Measurements from ENCODE around the gene ZDHHC5.

ZDHHC5 gene, protein sequence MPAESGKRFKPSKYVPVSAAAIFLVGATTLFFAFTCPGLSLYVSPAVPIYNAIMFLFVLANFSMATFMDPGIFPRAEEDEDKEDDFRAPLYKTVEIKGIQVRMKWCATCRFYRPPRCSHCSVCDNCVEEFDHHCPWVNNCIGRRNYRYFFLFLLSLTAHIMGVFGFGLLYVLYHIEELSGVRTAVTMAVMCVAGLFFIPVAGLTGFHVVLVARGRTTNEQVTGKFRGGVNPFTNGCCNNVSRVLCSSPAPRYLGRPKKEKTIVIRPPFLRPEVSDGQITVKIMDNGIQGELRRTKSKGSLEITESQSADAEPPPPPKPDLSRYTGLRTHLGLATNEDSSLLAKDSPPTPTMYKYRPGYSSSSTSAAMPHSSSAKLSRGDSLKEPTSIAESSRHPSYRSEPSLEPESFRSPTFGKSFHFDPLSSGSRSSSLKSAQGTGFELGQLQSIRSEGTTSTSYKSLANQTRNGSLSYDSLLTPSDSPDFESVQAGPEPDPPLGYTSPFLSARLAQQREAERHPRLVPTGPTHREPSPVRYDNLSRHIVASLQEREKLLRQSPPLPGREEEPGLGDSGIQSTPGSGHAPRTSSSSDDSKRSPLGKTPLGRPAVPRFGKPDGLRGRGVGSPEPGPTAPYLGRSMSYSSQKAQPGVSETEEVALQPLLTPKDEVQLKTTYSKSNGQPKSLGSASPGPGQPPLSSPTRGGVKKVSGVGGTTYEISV

GRCh38 chr11:57667736-57668433 lies at the start of gene ZDHHC5:
Gene ZDHHC5 (plus strand): TSS chr11:57668114. CDS start chr11:57673091, 4,977 bp downstream.
- peak; percentile 97 for DNase-seq

GRCh38 chr11:57618438-57618837 lies 49.5 kb upstream of the ZDHHC5 start:
- DNase-seq: no peak

- DNase-seq: no peak
These were observed 48.6 kb upstream of the ZDHHC5 start for GRCh38 chr11:57619331-57619730.

GRCh38 chr11:57620467-57620866 lies 47.4 kb upstream of the ZDHHC5 start:
- no peak for DNase-seq

DNA sequence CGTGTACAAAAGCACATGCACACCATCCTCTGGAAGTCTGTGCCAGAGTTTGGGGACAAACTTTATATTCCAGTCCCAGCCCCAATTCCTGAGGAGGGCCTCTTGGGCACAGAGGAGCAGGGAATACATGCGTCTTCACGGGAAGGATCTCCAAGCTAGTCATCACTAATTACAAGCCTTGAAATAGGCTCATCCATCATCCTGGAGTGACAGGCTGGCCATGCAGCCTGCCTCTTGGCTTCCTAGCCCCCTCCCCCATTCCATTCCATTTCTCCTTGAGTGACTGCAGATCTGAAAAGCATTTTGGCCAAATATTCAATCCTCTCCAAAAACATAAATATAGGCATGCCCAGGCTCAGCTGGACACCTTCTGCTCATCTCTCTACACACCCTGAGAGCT lies 45.7 kb upstream of the ZDHHC5 start:
- DNase-seq: no peak

DNA sequence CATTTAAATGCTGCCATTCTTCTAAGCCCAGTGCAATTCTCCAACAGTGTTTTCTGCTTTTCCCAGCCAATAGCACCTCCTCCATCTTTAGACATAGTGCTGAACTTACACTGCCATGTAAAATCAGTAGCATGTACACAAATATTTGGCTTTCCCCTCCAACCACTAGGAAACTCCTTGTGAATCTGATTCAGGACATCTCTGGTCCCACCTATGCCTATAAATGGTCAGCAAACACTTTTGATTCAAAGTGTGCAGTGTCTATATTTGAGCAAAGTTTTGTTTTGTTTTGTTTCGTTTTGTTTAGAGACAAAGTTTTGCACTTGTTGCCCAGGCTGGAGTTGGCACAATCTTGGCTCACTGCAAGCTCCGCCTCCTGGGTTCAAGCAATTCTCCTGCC lies 43.0 kb upstream of the ZDHHC5 start:
- no peak for DNase-seq

DNA sequence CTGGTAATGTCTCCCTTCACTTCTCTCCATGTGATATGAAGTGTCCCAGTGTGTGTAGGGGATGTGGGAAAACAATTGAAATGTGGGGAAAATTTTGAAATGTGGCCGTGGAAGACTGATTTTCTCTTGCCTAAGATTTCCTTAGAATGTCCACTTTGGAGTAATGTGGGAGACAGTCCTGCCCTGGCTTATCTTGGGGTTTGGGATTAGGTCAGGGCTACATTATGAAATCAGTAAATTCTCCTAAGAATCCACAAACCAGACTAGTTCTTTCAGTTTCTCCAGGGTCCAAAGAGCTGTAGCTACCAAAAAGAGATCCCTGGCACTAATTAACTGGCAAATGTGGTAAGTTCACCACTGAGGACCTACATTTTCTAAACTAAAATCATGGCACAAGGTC lies 41.0 kb upstream of the ZDHHC5 start:
- DNase-seq: no peak

DNA sequence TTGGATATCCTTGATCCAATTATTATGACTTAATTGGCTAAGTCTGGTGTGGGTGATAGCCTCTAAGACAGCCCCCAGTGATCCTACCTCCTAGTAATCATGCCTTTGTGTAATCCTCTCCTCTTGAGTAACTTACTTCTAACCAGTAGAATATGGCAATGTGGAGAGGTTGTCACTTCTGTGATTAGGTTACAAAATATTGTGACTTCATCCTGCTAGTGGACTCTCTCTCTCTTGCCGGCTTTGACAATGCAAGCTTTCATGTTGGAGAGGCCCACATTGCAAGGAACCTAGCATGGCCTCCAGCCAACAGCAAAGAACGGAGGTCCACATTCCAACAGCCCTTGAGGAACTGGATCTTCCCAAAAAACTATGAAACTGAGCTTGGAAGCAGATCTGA lies 37.7 kb upstream of the ZDHHC5 start:
- no peak for DNase-seq

- DNase-seq: no peak
These were observed 35.8 kb upstream of the ZDHHC5 start for GRCh38 chr11:57632116-57632515.

- DNase-seq: no peak
These were observed 34.4 kb upstream of the ZDHHC5 start for GRCh38 chr11:57633394-57634070.

- no peak for DNase-seq
These were observed 33.6 kb upstream of the ZDHHC5 start for GRCh38 chr11:57634311-57634710.

DNA sequence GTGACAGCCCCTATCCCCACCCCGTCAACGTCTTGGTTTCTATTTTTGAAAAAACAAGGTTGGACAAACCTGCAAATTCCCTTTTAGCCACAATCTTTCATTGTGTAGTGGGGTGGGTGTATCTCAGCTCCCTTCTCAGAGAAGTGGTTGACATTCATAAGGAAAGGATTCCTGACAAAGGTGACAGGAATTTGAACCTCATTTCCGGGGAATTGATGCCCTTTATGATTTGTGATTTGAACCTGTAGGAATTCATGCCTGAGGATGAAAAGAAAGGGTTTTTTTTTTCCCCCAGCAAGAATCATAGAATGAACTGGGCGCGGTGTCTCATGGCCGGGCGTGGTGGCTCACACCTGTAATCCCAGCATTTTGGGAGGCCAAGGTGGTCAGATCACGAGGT lies 32.7 kb upstream of the ZDHHC5 start:
- DNase-seq: no peak

DNA sequence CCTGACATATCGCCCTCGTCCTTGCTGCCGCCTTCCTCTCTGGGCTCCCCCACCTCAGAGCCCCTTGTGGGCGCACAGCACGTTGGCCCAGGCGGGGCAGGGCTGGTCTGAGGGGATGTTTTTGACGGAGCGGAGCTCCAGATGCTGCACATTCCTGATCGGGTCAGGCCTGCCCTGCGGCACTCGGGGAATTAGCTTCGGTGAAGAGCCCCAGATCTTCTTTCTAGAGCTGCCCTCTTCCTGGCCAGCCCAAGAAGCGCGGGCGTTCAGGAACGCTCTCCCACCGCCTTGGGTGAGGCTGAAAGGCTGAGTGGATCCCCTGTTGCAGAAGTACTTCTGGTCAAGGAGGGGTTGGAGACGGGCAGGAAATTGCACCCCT lies 30.3 kb upstream of the ZDHHC5 start:
- no peak for DNase-seq

DNA sequence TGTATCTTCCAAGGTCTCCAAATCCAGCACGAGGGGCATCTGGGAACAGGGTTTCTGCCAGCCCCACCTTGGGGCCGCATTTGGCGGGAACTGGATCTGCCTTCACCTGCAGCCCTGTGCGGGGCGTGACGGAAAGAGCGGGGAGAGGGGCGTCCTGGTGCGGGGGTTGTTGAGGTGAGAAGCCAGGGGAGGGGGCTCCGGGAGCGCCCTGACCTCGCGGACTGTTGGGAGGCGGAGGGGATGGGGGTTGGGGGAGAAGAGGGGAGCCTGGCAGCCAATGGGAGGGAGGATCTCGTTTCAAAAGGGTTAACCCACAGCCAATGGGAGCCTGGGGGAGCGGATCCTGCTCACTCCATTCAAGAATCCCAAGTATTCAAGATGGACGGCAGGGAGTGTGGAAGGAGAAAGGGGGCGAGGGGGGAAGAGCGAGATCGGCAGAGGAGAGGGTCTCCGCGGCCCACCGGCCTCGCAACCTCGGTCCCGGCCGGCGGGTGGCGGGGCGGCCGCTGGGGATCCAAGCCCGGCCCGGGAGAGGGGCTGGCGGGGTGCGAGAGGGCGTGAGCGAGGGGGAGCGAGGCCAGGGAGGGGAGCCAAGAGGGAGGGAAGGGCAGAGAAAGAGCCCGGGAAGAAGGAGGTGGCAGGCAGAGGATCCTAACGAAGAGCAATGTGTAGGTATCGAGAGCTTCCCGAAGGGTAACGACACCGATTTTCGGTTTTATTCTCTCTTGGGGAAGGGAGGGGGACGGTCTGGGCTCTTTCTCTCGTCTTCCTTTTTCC lies 29.7 kb upstream of the ZDHHC5 start:
- no peak for DNase-seq

DNA sequence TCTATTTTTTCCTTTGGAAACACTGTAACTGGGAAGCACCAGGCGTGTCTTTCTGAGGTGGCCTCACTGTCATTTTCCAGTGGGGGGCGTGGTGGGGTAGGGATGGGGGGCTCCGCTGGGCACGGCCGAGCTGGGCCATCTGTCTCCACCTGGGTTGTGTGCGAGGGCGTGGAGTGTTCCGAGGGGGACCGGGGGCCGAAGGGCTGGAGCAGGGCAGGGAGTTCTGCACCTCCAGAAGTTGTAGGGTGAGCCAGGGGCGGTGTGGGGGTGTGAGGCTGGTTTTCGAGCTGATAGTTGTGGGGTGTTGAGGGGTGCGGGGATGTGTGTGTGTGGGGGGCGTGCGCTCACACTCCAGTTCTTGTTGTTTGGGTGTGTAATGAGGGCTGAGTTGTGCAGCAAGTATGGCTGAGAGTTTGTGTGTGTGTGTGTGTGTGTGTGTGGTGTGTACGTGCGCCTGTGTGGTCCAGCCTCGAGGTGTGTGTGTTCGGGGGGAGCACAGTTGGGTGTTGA lies 29.0 kb upstream of the ZDHHC5 start:
- no peak for DNase-seq

DNA sequence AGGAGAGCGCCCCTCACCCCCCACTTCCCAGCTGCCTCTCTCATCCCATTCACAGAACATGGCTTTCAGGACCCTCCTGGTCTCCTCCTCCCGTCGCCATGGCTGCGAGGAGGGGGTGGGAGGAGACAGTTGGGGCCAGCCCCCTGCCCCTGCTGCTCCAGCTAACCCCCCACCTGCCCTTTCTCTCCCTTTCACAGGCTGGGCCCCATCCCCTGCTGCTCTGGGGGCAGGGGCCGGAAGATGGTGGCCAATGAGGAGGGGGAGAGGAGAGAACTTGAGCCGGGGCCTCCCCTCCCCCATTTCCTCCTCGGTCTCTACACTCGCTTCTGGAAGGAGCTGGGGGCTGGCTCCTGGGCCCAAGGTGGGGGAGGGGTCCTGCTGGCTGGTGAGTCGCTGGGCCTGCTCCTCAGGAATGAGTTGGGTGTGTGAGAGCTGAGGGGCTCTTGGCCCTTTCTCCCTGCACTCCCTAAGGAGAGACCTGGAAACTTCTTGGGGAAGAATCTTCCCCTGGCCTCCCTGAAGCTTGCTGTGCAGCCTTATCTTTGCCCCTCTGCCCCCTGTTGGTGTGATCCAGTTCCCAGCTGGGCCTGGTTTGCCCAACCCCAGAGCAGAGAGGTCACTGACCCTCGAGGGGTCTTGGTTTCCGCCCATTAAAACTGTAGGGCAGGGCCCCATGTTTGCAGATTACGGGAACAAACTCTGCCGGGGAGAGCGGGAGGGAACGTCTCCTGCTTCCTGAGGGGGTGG lies 28.4 kb upstream of the ZDHHC5 start:
- no peak for DNase-seq

- no peak for DNase-seq
These were observed 27.7 kb upstream of the ZDHHC5 start for GRCh38 chr11:57640068-57640800.

- DNase-seq: no peak
These were observed 26.7 kb upstream of the ZDHHC5 start for GRCh38 chr11:57641011-57641807.

DNA sequence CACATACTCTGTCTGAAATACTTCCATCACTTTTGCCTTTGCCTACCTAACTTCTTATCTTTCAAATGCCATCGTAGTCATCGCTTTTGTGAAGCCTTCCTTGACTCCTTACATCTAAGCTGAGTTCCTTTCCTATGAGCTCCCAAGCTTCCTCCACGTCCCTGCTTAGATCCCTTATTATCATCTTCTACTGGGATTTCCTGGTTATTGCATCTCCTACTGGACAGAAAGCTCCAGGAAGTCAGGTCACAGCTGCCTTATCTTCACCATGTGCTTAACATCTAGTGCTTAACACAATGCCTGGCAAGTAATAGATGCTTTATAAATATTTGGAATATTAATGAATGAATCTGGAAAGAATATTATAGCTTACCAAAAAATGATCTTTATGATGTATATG lies 24.1 kb upstream of the ZDHHC5 start:
- no peak for DNase-seq
